ENCODE results near the gene MMAA. TPM values are rescaled to one million over a fixed set of nuclear protein-coding genes. Genes with fewer than 3 reads are reported as not detected.

The MMAA gene
- total RNA-seq, 1 experiment from 2014 or later, result 6.8 TPM

DNA sequence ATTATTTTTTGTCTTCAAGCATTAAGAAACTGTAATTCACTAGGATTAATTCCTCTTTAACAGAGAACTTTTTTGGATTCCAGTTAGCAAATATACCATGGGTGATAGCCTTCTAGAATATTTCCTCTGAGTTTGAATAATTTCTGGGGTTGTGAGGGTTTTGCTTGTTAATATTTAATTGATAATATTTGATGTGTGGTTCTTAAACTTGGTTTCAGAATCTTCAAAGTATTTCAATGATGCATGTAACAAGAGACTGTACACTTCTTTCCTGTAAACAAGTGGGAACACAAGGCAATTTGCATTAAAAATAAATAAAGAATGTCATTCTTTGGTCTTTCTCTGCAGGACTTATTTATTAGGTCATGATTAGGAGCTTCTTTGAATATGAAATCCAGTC lies 51.2 kb downstream of the MMAA start:
- TF ChIP-seq CTCF (conservative IDR thresholded peaks at IDR 0.05; ENCODE audit: low read depth, low read length) (no peak), EZH2 (IDR thresholded peaks at IDR 0.05; ENCODE audit: borderline replicate concordance, low read depth, low read length, poor library complexity, severe bottlenecking) (no peak)
- no TSS peak for BruUV-seq (replicated peaks)
- no peaks in the 10 kb centered on the region for H3K36me3 ChIP-seq (ENCODE audit: insufficient read depth, low read length, poor library complexity, severe bottlenecking)
- DNase-seq (ENCODE audit: low spot score), result no peak
- H3K27me3 ChIP-seq (replicated peaks; ENCODE audit: insufficient read depth, low read depth, low read length, poor library complexity), result no peaks in the 10 kb centered on the region
- POLR2A ChIA-PET (ENCODE audit: low non-redundant PET), result no interaction called here
- no peak overlapping the region for H3K27ac ChIP-seq (ENCODE audit: low read depth, low read length, poor library complexity, severe bottlenecking)
- CTCF ChIA-PET, result no interaction called here
- H3K4me3 ChIP-seq (ENCODE audit: low read depth, low read length, poor library complexity, severe bottlenecking), result no peak overlapping the region
- H3K9me3 ChIP-seq (ENCODE audit: low read depth, low read length, poor library complexity, severe bottlenecking), result no peaks in the 10 kb centered on the region
- no peaks in the 10 kb centered on the region for H3K4me1 ChIP-seq (ENCODE audit: insufficient read depth, low read length, poor library complexity, severe bottlenecking)
- intact Hi-C loops (cut with micrococcal nuclease; ENCODE audit: unreplicated experiment), result no loop called here

DNA sequence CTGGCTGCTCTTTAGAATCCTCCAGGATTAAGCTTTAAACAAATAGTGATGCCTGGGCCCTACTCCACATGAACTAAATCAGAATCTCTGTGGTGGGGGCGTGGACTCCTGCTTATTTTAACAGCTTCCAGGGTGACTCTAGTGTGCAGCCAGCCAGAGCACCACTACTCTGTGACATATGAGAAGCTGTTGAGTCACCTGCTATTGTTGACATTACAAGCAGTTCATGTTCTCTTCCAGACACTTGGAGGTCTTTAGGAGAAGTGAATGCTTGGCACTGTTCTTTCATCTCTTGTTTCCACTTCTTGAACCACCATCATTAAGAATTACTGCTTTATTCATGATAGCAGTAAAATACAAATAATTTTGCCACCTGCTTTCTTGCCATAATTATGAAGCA lies 60.3 kb downstream of the MMAA start:
- DNase-seq (ENCODE audit: low spot score), result peak; percentile 37
- BruUV-seq (replicated peaks), result no TSS peak
- CTCF ChIA-PET, result no interaction called here
- TF ChIP-seq CTCF (conservative IDR thresholded peaks at IDR 0.05; ENCODE audit: low read depth, low read length), result no peak
- TF ChIP-seq EZH2 (IDR thresholded peaks at IDR 0.05; ENCODE audit: borderline replicate concordance, low read depth, low read length, poor library complexity, severe bottlenecking), result no peak
- Histone ChIP-seq H3K27ac (ENCODE audit: low read depth, low read length, poor library complexity, severe bottlenecking) (no peak overlapping the region), H3K36me3 (ENCODE audit: insufficient read depth, low read length, poor library complexity, severe bottlenecking) (no peaks in the 10 kb centered on the region), H3K27me3 (replicated peaks; ENCODE audit: insufficient read depth, low read depth, low read length, poor library complexity) (no peaks in the 10 kb centered on the region), H3K4me1 (ENCODE audit: insufficient read depth, low read length, poor library complexity, severe bottlenecking) (peaks cover 4% of the 10 kb centered on the region), H3K4me3 (ENCODE audit: low read depth, low read length, poor library complexity, severe bottlenecking) (no peak overlapping the region), H3K9me3 (ENCODE audit: low read depth, low read length, poor library complexity, severe bottlenecking) (no peaks in the 10 kb centered on the region)
- intact Hi-C loops (cut with micrococcal nuclease; ENCODE audit: unreplicated experiment), result no loop called here
- POLR2A ChIA-PET (ENCODE audit: low non-redundant PET), result no interaction called here

- Histone ChIP-seq H3K27ac (ENCODE audit: low read depth, low read length, poor library complexity, severe bottlenecking) (no peak within 1 kb of the TSS), H3K9me3 (ENCODE audit: low read depth, low read length, poor library complexity, severe bottlenecking) (no peaks in the 10 kb centered on the region), H3K4me3 (ENCODE audit: low read depth, low read length, poor library complexity, severe bottlenecking) (no peak within 1 kb of the TSS), H3K27me3 (replicated peaks; ENCODE audit: insufficient read depth, low read depth, low read length, poor library complexity) (no peaks in the 10 kb centered on the region), H3K36me3 (ENCODE audit: insufficient read depth, low read length, poor library complexity, severe bottlenecking) (no peaks in the 10 kb centered on the region), H3K4me1 (ENCODE audit: insufficient read depth, low read length, poor library complexity, severe bottlenecking) (peaks cover 4% of the 10 kb centered on the region)
- ChIA-PET POLR2A (ENCODE audit: low non-redundant PET) (no interaction called here), CTCF (no interaction called here)
- intact Hi-C loops (cut with micrococcal nuclease; ENCODE audit: unreplicated experiment), result no loop called here
- no TSS peak for BruUV-seq (replicated peaks)
- TF ChIP-seq CTCF (conservative IDR thresholded peaks at IDR 0.05; ENCODE audit: low read depth, low read length) (no peak), EZH2 (IDR thresholded peaks at IDR 0.05; ENCODE audit: borderline replicate concordance, low read depth, low read length, poor library complexity, severe bottlenecking) (no peak)
- DNase-seq (ENCODE audit: low spot score), result peak; percentile 58
Observed at GRCh38 chr4:145679991-145680455, 60.8 kb downstream of the MMAA start, which contains the start of gene C4orf51. C4orf51 (plus strand) TSS chr4:145680146; CDS start chr4:145680204, 58 bp downstream.
